DOHH2 (cell line): ENCODE results near the gene NEXMIF.

Experiments
- H3F3A ChIP-seq: fragments of 200-600 bp; sonication (generic), shearing (Covaris generic); 2 replicates; pipeline ENCODE4 v1.6.0; 2016; ENCODE audit warnings: antibody characterized with exemption, mild to moderate bottlenecking; ENCODE audit not compliant: control insufficient read depth, insufficient read depth
- H3K27ac ChIP-seq: fragments of 200-600 bp; sonication (generic); 2 replicates; pipeline ENCODE4 v1.5.1; 2014; ENCODE audit warnings: low read depth, mild to moderate bottlenecking, low read length, moderate library complexity
- H3K27me3 ChIP-seq: fragments of 200-600 bp; sonication (generic); 2 replicates; pipeline ENCODE4 v1.6.1; 2014; ENCODE audit warnings: mild to moderate bottlenecking, low read length, mixed read lengths; ENCODE audit not compliant: control insufficient read depth
- H3K36me3 ChIP-seq: fragments of 200-600 bp; sonication (generic); 2 replicates; pipeline ENCODE4 v1.6.1; 2014; ENCODE audit warnings: mild to moderate bottlenecking, low read length, moderate library complexity, mixed read lengths; ENCODE audit not compliant: control insufficient read depth
- H3K4me1 ChIP-seq: fragments of 200-600 bp; sonication (generic); 2 replicates; pipeline ENCODE4 v1.6.1; 2014; ENCODE audit warnings: mild to moderate bottlenecking, low read length, mixed read lengths; ENCODE audit not compliant: control insufficient read depth
- H3K4me2 ChIP-seq: fragments of 200-600 bp; sonication (generic); 2 replicates; pipeline ENCODE4 v1.6.0; 2014; ENCODE audit warnings: mild to moderate bottlenecking, low read length, moderate library complexity
- H3K4me3 ChIP-seq: fragments of 200-600 bp; sonication (generic); 2 replicates; pipeline ENCODE4 v1.5.1; 2014; ENCODE audit warnings: mild to moderate bottlenecking, low read length, mixed read lengths
- H3K79me2 ChIP-seq: fragments of 200-600 bp; sonication (generic); 2 replicates; pipeline ENCODE4 v1.6.1; 2014; ENCODE audit warnings: mild to moderate bottlenecking, low read length, mixed read lengths; ENCODE audit not compliant: control insufficient read depth
- H3K9me2 ChIP-seq: fragments of 200-600 bp; sonication (generic); replicated peaks from 2 replicates; pipeline ENCODE4 v1.6.1; 2014; ENCODE audit warnings: mild to moderate bottlenecking, low read length, mixed read lengths; ENCODE audit not compliant: control insufficient read depth
- H3K9me3 ChIP-seq: fragments of 200-600 bp; sonication (generic); 2 replicates; pipeline ENCODE4 v1.6.1; 2014; ENCODE audit warnings: antibody characterized with exemption, low read length, mixed read lengths; ENCODE audit not compliant: control insufficient read depth, insufficient read depth
- H4K20me1 ChIP-seq: fragments of 200-600 bp; sonication (generic); 2 replicates; pipeline ENCODE4 v1.6.0; 2014; ENCODE audit warnings: low read depth, mild to moderate bottlenecking, antibody characterized with exemption, low read length, moderate library complexity; ENCODE audit not compliant: control insufficient read depth, insufficient read depth
- EZH2phosphoT487 ChIP-seq: fragments of 200-600 bp; sonication (generic); IDR thresholded peaks from 2 replicates; pipeline ENCODE4 v1.6.1; 2017; ENCODE audit warnings: borderline replicate concordance, mild to moderate bottlenecking, antibody characterized with exemption, low read length, moderate library complexity, mixed read lengths
- TF ChIP-seq, protein P1 (sequence below): fragments of 200-600 bp; sonication (generic); IDR thresholded peaks from one replicate; pipeline ENCODE4 v1.5.1; 2014; ENCODE audit warnings: antibody characterized with exemption, mild to moderate bottlenecking, low read depth, low read length; ENCODE audit not compliant: poor library complexity, severe bottlenecking

The NEXMIF gene

DNA sequence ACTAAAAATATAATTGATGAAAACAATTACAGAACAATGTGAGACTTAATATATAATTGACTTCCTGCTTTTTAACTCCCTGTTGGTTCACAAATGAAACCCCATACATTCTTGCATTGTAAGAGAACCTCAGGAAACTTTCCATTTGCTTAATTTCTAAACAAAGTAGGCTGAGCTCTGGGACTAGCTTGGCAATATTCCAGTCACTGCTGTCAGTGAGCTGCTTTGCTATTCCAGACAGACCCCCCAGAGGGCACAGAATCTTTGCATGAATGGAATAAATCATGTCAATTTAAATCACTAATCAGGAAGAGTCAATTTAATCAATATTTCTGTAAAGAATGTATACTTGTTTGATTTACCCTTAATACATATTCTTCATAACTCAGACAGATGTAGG lies 110.6 kb downstream of the NEXMIF start:
- H3F3A ChIP-seq: no peaks in the 10 kb centered on the region
- H3K27me3 ChIP-seq: no peaks in the 10 kb centered on the region
- no peaks in the 10 kb centered on the region for H3K4me1 ChIP-seq
- no peaks in the 10 kb centered on the region for H3K36me3 ChIP-seq
- no peaks in the 10 kb centered on the region for H3K9me3 ChIP-seq
- H3K4me3 ChIP-seq: no peak overlapping the region
- H3K4me2 ChIP-seq: no peak overlapping the region
- no peak for TF ChIP-seq EZH2phosphoT487
- TF ChIP-seq, protein P1, sequence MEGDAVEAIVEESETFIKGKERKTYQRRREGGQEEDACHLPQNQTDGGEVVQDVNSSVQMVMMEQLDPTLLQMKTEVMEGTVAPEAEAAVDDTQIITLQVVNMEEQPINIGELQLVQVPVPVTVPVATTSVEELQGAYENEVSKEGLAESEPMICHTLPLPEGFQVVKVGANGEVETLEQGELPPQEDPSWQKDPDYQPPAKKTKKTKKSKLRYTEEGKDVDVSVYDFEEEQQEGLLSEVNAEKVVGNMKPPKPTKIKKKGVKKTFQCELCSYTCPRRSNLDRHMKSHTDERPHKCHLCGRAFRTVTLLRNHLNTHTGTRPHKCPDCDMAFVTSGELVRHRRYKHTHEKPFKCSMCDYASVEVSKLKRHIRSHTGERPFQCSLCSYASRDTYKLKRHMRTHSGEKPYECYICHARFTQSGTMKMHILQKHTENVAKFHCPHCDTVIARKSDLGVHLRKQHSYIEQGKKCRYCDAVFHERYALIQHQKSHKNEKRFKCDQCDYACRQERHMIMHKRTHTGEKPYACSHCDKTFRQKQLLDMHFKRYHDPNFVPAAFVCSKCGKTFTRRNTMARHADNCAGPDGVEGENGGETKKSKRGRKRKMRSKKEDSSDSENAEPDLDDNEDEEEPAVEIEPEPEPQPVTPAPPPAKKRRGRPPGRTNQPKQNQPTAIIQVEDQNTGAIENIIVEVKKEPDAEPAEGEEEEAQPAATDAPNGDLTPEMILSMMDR: no peak
- H3K27ac ChIP-seq: no peak overlapping the region
- no peaks in the 10 kb centered on the region for H3K79me2 ChIP-seq
- H4K20me1 ChIP-seq: no peaks in the 10 kb centered on the region
- H3K9me2 ChIP-seq: no peaks in the 10 kb centered on the region

DNA sequence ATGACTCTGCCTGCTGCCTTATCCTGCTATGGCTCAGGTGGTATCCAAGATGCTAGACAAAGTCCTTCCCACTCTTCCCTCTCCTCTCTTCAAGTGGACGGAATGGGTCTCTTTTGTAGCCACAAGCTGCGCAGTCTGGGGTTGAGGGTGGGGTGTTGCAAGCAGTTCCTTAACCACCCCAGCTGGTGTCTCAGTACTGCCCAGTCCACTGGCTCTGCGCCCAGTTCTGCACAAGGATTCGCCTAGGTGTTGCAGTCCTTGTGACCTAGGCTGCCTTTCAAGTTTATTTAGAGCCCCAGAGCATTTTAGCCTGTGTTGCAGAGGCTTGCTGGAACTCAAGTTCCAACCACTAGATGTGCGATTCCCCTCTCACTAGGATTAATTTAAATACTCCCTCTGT lies 120.7 kb downstream of the NEXMIF start:
- H3K9me3 ChIP-seq: no peaks in the 10 kb centered on the region
- no peaks in the 10 kb centered on the region for H3K36me3 ChIP-seq
- TF ChIP-seq, protein P1: no peak
- no peak for TF ChIP-seq EZH2phosphoT487
- no peaks in the 10 kb centered on the region for H3K79me2 ChIP-seq
- H3F3A ChIP-seq: no peaks in the 10 kb centered on the region
- H4K20me1 ChIP-seq: no peaks in the 10 kb centered on the region
- H3K4me1 ChIP-seq: no peaks in the 10 kb centered on the region
- no peak overlapping the region for H3K27ac ChIP-seq
- no peaks in the 10 kb centered on the region for H3K27me3 ChIP-seq
- no peaks in the 10 kb centered on the region for H3K9me2 ChIP-seq
- H3K4me2 ChIP-seq: no peak overlapping the region
- H3K4me3 ChIP-seq: no peak overlapping the region

DNA sequence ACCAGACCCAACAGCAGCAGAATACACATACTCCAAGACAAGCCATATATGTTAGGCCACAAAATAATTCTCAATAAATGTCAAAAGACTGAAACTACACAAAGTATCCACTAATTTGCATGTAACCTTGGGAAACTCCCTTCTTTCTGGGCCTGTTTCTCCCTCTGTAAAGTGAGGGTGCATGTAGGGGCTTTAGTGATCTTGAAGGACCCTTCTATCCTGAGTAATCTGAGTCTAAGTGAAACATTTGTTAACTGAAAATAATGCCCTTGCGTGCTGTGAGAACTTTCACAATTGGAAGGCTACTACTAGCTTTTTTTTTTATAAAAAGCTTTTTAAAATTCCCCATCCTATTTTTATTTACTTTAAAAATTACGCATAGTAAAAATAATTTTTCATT lies 125.2 kb downstream of the NEXMIF start:
- no peaks in the 10 kb centered on the region for H3K9me2 ChIP-seq
- no peaks in the 10 kb centered on the region for H4K20me1 ChIP-seq
- TF ChIP-seq, protein P1: no peak
- no peak for TF ChIP-seq EZH2phosphoT487
- no peak overlapping the region for H3K27ac ChIP-seq
- no peaks in the 10 kb centered on the region for H3K79me2 ChIP-seq
- H3K4me2 ChIP-seq: no peak overlapping the region
- no peaks in the 10 kb centered on the region for H3K4me1 ChIP-seq
- no peaks in the 10 kb centered on the region for H3K9me3 ChIP-seq
- no peaks in the 10 kb centered on the region for H3F3A ChIP-seq
- no peaks in the 10 kb centered on the region for H3K27me3 ChIP-seq
- no peak overlapping the region for H3K4me3 ChIP-seq
- no peaks in the 10 kb centered on the region for H3K36me3 ChIP-seq

DNA sequence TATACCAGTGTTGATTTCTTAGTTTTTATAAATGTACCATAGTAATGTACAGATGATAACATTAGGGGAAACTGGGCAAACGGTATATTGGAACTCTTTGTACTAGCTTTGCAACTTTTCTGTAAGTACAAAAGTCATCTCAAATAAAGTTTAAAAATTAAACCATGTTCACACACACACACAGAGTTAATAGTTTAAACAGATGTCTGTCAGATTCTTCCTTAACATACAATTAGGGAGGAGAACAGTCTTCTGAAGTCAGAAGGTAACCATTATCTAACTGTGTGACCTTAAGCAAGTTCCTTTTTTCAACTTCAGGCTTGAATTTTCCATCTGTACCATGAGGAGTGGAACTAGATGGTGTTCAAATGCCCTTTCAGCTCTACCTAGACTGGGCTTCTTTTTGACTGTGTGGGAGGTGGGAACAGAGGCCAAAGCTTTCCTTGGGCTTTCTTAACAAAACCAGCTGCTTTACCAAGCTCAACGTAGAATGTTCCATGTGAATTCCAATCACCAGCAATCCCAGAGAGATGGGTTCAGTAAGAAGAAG lies 127.8 kb downstream of the NEXMIF start:
- no peak overlapping the region for H3K4me3 ChIP-seq
- H3K36me3 ChIP-seq: no peaks in the 10 kb centered on the region
- H3F3A ChIP-seq: no peaks in the 10 kb centered on the region
- H3K27ac ChIP-seq: no peak overlapping the region
- H3K4me2 ChIP-seq: no peak overlapping the region
- no peaks in the 10 kb centered on the region for H3K27me3 ChIP-seq
- no peaks in the 10 kb centered on the region for H3K9me3 ChIP-seq
- no peaks in the 10 kb centered on the region for H3K79me2 ChIP-seq
- H3K4me1 ChIP-seq: no peaks in the 10 kb centered on the region
- no peaks in the 10 kb centered on the region for H4K20me1 ChIP-seq
- no peaks in the 10 kb centered on the region for H3K9me2 ChIP-seq
- no peak for TF ChIP-seq EZH2phosphoT487
- TF ChIP-seq, protein P1: no peak
